Measurements from ENCODE around the gene ABCB6.

Gene ABCB6

DNA sequence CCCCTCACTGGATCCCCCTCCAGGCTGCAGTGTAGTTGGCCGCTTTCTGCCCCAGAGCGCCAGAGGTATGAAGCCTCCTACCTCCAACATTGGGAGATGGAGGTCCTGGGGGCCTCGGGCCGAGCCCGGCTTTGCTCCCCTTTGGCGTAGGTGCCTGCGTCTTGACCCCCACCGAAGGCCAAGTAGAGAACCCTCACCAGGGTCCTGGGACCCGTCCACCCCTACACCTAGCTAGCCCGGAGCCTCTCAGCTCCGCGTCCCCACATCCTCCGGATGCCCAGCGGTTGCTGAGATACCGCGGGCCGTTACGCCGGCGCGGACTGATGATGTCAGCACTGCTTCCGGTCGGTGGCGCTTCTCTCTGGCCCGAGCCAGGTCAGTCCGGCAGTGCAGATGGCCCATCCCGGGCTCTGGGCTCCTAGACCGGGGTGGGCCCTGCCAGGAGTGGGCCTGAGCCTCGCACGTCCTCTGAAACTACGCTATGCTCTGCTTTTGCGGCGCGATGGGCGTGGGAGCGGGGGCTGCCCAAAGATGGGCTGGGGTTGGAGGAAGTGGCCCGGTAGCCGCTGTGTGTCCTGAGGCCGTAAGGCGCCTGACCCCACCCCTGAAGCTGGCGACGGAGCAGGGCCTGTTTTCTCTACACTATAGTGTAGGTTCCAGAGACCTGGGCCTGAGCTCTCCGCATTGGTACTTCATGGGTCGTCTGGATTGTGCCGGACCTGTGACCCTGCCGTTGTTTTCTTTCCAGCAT lies 26.6 kb upstream of the ABCB6 start, which contains the start of the genes GLB1L and STK16:
GLB1L (minus strand) TSS at position 297 of the 751 bp plus-strand sequence. CDS start 1,871 bp downstream, outside the sequence.
STK16 (plus strand) TSS at position 332 of the 751 bp plus-strand sequence. CDS start 521 bp downstream, outside the sequence.
- DNase-seq = peak; percentile 76 to 80 (median 78)

DNA sequence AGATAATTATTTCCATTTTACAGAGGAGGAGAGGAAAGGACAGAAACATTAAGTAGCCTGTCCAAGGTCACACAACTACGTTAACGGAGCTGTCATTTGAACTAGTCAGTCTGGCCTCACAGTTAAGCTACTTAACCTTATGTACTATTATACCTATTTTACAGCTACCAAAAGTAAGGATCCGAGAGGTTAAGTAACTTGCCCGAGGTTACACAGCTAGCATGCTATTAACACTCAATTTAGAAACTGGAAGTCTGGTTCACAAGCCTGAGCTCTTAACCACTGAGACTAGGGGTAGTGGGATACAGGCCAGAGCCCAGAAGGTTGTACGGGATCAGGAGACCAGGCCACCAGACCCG lies 26.0 kb upstream of the ABCB6 start:
- no peak for DNase-seq

DNA sequence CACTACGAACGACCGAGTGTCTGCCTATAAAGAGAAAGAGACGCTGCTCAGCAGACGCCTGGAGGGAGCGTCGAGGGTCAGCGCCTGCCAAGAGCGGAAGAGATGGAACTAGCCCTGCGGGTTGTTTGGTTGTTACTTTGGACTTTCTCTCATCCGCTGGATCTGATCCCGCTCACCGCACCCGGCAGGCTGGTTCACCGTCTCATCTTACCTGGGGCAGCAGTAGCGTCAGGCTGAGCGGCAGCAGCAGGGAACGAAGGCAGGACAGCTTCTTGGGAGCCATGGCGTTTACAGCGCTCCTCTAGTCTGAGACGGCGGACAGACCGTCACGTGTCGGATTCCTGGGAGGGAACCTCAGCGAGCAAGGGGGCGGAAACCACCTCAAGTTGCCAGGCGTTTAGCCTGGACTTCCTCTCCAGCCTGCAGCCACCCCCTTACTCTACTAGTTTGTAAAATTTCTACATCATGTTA lies 24.6 kb upstream of the ABCB6 start:
- no peak for DNase-seq

DNA sequence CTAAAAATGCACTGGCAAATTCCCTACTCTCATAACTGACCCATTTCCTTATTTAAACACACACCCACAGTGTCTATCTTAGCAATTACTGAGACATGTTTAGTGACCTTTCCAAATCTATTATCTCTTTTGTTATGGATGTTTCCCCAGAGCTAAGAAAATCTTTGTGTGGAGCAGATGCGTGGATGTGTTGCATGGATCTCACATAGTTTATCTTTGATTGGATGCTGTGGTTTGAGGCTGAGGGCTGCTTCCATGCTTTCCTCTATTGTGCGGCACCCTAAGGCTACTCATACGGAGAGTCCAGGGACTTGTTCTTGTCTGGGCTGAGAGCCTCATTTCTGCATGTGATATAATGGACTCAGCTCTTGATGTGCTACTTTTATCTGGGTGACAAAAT lies 15.6 kb upstream of the ABCB6 start:
- DNase-seq = no peak

DNA sequence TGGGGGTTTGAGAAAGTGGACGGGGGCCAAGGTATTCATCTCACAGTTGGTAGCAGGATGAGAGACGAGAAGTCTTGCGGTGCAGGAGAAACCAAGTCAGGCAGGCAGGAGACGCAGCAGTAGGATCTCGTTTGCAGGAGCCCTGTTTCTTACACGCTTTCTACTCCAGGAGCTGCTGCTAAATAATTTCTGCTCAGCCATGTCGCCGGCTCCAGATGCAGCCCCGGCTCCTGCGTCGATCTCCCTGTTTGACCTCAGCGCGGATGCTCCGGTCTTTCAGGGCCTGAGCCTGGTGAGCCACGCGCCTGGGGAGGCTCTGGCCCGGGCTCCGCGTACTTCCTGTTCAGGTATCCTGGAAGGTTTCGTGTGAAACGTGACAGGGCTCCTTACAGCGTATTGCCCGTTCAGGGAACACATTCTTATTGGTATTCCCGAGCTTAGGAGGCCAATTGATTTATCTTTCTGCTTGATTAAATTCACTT lies 11.3 kb upstream of the ABCB6 start:
- peak in 1 of 4 experiments; percentile 13 for DNase-seq

DNA sequence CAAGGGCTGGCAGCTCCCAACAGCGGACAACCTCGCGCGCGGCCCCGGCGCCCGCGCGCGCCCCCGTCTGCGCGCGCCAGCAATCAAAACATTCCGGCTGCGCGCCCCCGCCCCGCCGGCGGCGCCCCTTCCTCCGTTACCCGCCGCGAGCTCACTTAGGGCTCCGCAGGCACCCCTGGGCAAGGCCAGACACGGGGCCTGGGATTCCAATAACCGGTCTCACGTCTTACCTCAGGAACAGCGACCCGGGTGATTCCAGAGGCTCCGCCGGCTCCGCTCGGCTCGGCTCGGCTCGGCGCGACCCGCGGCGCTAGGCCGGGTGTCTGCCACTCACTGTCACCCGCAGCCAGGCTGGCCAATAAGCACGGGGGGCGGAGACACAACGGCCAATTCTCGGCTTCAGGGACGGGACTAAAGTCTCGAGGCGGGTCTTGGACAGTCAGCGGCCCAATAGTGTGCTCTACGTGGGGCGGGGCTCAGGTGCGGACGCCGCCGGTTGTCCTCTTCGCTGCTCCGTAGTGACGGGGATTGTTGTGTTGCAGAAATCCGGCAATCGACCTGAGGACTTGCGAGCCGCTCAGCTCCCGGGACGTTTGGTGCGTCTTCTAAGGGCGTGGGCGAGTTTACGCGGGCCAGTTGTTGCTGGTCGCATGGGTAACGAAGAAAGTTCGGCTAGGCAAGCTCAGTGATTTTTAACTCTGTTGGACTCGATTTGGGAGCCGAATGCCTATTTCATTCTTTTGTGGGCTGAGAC lies 10.7 kb upstream of the ABCB6 start, which contains the start of the genes ANKZF1 and ATG9A:
ANKZF1 (plus strand) TSS at position 502 of the 754 bp plus-strand sequence. CDS start 452 bp downstream, outside the sequence.
ATG9A (minus strand) TSS at position 332 of the 754 bp plus-strand sequence. CDS start 1,612 bp downstream, outside the sequence.
- peak; percentile 89 to 96 (median 91) for DNase-seq

DNA sequence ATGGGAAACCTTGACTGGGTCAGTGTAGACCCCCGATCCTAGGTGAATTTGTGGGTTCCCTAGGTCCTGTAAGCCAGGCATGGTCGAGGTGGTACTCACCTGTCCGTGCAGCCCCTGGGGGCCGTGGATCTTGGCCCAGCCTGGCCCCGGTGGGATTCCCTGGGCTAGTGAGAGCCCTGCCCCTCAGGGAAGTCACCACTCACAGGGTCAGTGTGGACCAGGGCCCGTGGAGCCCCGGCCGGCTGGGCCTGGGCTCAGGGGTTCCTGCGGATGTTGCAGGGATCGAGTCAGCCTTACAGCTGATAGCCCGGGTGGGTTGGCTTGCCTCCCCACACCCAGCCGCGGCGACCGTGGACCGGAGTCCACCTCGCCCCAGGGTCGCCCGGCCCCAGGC lies 10.2 kb upstream of the ABCB6 start:
- DNase-seq = no peak

DNA sequence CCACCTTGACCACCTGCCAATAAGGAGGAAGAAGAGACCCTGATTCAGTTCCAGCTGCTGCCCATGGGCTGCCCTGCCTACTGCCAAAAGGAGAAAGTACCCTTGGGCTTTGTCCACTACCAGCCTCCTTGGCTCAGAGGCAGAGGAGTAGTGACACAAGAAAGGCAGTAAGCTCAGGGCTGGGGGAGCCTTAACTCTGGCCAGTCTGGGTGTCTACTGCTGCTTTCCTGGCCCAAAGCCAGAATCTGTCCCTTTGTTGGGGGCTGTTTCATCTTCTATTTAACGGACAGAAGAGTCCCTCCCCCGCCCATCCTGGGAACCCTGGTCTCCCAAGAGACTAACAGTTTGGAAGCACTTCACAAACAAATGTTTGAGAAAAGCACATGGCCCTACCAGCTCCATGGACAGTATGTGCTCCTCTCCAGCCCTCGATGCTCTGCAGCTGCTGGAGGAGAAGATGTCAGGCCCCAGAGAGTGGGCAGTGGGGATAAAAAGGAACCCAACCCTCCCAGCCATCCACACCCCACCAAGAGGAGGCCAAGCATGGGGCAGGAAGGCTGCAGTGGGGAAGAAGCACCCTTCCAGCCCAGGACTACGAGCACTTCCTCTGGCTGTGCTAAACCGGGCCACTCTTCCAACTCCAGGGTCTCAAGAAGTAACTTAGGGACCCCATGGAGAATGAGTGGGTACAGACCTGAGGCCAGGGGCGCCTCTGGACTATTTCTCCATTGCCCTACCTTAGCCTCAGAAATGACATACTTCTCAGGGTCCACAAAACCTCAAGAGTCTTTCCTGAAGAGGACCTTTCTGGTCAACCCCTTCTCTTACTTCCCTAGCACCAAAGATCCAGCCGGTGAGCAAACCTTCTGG lies 9.5 kb upstream of the ABCB6 start:
- DNase-seq = no peak

DNA sequence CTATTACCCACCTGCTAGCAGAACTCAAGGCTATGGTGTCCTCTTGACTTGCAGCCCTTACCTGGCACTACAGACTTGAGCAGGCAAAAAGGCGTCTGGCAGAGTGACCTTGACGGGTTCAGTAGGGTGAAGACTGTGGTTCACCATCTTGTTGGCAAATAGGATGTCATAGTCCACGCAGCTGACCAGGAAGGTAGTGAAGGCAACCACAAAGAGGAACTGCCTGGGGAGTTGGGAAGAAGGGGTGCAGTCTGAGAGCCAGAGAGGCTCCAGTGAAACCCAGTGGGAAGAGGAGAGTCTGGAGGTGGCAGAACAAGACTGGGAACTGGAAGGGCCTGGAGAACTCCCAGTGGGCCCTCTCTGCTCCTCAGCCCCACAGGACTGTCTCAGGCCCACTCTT lies 6.6 kb upstream of the ABCB6 start:
- no peak for DNase-seq

DNA sequence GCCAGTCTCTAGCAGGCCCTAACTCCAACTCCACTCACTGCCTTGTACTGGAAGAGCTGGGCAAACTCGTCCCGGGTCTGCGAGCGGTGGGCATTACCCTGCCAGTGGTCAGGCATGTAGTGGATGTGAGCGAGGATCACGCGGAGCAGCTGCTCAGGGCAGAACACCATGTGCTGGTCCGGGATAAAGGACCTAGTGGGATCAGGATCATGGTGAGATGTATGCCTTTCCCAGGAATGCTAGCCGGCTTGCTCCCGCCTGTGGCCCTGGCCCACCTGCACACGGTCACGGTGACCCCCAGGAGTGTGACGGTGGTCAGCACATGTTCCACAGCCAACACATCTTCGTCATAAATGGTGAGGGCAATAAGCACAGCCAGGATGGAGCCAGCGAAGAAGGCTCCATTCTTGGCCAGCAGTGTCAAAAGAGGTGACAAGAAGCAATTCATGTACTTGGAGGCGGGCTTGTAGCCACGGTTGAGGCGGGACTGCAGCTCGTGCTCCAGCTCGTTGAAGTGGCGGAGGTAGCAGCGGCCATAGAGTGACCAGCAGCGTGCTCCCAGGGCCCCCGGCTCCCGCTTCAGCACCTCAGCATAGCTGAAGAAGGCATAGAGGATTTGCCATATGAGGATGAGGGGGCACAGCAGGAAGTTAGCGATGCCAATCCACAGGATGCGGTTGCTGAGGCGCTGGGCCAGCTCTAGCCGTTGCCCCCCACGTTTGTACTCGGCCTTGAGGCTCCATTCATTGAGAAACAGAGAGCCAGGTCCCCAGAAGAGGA lies 5.3 kb upstream of the ABCB6 start:
- DNase-seq = no peak

DNA sequence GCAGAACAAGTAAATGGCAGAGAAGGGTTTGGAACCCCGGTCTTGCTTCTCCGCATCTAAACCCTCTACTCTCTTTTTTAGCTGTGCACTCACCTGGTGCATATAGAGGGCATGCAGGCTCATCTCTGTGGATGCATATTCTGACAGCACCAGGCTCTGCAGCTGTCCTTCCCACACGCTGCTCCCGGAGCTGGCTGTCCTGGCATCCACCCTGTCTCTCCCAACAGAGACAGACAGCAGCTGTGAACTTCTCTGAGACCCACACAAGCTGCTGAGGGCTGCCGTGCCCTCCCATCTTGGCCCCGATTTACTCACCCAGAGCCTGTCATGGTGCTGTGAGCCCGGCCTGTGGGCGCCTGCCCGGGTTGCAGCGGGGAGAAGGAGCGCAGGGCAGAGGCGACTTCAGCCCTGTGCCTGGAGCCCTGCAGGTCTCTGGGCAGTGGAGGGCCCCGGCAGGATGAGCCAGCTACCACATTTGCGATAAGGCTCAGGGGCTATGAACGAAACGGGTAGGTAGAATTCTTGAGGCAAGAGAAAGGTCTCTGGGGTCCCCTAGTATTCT lies 3.3 kb upstream of the ABCB6 start:
- DNase-seq = no peak

DNA sequence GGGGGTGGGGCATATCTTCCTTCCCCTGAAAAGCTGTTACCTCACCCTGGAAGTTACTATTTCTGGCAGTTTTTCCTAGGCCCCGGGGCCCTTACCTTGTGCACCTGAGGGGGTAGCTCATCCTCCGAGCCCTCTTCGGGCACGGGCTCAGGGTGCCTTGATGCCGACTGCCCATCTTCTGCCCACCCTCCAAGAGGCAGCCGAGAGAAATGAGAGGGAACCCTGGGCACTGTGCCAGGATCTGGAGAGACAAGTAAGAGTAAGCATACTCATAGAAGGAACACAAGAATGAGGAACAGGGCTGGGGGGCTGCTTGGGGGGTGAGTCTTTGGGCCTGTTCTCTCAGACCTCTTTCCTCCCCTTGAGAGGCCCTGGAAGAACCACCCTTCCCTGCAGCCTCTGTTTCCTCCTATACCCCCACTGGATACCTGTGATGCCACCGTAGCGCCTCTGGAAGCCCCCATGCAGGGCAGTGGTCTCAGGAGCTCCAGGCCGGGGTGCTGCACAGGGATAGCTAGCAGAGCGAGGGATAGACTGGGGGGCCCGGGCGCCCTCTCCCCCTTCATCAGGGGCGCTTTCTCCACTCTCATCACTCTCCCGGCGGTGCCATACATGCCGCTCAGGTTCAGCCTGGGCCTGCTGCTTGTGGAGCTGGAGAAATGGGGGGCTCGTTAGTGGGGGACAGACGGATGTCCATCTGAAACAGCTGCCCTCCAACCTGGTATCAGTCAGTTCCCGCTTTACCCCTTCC lies 2.1 kb upstream of the ABCB6 start:
- DNase-seq = no peak

DNA sequence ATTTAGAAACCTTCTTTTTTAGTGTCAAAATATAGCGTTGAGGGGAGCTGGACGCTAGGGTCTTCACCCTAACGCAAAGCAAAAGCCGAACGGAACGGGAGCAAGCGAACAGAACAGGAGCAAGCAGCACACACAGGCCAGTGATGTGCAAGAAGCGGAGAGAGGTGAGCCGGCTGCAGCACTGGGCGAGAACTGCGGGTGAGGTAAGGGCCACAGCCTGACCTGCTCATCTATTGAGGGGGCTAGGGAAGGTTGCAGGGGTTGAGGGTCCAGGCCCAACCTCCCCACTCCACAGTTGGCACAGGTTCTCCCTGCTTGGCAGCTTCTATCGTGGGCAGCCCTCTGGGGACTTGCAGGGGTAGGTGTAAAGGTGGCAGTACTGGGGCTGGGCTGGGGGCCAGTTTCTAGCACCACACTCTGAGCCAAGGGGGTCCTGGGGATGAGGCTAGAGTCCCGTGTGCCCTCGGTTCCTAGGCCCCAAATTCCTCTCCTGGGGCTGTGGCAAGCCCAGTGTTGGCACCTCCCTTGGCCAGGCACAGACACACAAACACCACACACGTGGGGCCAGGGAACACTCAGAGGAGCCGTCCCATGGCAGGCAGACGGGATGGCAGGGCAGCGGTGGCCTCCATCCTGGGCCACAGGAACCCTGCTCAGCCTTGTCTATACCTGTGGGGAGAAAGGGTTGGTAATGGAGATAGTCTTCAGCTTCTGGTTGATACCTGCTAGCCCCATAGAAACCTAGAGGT lies 1.2 kb upstream of the ABCB6 start:
- no peak for DNase-seq

DNA sequence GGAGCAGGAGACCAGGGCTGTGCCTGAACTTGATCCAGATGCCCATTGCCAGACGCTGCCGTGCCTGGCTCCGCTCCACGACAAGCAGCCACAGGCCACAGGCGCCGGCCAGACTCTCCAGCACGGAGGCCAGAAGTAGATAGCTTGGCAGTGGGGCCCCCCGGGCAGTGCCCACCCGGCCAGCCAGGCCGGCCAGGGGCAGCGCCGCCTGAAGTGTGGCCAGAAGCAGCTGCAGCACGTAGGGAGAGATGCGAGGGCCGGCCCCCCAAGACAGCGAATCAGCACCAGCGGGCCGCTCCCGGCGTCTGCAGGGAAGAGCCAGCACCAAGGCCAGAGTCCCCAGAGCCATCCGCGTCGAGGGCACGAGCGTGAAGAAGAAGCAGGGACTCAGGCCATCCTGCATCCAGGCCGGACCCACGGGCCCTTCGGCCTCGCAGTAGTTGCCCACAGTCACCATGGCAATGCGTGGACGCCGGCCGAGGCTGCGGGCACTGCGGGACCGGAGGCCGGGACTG lies 484 bp downstream of the ABCB6 start:
- DNase-seq = no peak

DNA sequence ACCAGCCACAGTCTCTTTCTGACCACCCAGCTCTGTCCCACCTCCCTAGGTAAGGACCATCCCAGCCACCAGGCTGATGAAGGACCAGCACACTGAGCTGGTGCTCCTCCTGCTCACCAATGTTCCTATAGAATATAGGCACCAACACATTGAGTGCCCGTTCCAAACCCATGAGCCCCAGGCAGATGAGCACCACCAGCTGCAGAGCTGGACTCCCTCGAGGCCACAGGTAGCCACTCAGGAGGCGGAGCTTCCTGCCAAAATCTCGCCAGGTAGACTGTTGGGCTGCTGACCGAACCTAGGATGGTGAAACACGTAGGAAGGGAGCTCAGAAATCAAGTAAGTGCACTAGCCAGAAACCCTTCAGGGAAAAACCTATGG lies 2.2 kb downstream of the ABCB6 start:
- no peak for DNase-seq

DNA sequence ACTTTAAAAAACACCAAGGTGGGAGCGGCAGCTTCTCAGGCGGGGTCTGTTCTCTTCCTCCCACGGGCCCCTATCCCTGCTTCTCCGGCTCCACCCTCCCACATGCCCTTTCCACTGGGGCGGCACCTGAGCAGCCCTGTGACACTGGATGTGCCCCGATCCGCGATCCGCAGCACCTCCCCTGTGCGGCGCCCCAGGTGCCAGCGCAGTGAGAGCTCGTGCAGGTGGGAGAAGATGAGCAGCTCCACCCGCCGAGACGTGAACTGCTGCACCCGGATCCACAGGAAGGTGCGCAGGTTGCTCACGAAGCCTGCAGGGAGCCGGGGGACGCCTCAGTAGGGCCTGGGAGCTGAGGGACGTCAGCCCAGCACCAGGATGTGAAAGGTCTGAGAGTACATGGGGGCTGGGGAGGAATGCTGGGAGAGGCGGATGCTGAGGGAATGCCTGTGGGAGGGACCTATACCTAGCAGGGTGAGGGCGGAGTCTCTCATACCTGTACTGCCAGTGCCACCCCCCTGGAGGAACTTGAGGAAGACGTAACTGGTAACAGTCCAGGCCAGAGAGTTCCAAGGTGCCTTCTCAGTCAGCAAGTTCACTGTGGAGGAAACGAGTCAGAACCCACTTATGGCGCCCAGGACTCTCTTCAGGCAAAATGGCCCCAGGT lies 2.8 kb downstream of the ABCB6 start:
- no peak for DNase-seq

DNA sequence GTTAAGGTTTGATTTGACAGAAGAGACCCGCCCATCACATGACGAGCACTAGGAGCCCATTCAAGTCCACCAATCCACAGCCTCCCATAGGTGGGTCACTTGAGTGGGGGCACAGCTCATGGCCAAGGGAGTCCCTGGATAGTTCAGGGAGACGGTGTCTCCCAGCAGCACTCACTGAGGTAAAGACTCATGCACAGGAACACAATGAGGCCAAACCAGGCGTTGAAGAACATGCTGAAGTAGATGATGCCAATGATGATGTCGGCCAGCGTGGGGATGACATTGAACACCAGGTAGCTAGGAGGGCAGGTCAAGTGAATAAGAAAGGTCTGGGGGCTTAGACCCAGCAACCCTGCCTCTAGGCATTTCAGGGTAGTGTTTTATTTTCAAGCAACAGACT lies 4.0 kb downstream of the ABCB6 start:
- DNase-seq = no peak

DNA sequence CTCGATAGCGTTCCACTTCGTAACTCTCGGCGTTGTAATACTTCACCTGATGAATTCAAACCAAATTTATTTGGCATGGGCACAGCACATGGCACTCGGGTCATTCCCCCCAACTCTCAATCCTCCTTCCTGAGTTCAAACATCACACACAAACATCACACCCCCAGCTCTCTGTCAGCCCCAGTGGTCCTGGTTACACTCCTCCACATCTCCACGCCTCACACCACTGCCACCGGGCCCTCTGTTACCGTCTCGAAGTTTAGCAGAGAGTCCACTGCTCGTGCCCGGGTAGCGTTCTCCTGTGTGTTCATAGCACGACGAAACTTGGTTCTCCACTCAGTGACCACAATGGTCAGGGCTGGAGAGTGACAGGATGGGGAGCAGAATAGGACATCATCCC lies 4.6 kb downstream of the ABCB6 start:
- no peak for DNase-seq

DNA sequence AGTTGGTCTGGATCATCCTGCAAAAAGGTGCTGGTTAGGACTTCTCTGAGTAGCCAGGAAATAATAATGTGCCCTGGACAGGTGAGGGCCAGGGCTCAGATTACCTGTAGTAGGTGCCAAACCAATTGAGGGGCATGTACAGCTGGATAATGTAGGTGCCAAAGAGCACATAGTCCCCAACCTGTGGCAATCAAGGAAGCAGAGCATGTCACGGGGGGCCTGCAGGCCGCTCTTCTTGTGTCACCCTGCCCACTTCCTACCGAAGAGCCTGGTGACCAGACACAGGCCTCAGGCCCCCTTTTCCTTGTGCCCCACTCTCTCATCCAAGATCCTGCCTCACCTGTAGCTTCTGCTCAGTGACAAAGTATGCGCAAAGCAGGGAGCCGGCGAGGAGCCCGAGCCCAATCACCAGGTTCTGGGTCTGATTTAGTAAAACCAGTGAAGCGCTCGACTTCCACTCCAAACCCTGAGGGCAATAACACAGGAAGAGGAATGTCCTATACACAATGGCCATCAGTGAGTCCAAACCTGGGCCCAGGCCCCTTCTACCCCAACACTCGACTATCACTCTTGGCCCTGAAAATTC lies 5.2 kb downstream of the ABCB6 start:
- DNase-seq = no peak

Measured in activated naive CD4-positive, alpha-beta T cell (primary cell).